HepG2 (cell line): ENCODE results near the gene ATRIP. TPM values are rescaled to one million over a fixed set of nuclear protein-coding genes. Genes with fewer than 3 reads are reported as not detected.
A peak's percentile ranks its signal among the peaks of the same experiment; 100 is the strongest.

ENCODE experiments used
- AKAP8 ChIP-seq: sonication (generic); formaldehyde crosslinking; IDR thresholded peaks from 2 replicates; pipeline ENCODE4 v1.5.1; 2020; ENCODE audit warnings: mild to moderate bottlenecking, missing genetic modification reagents
- CCAR2 ChIP-seq: fragments of 200-400 bp; formaldehyde crosslinking; optimal IDR thresholded peaks from 2 replicates; pipeline ENCODE3; 2018; ENCODE audit warnings: low read depth, mild to moderate bottlenecking, low read length, moderate library complexity
- E2F2 ChIP-seq: sonication (generic); formaldehyde crosslinking; IDR thresholded peaks from 2 replicates; pipeline ENCODE4 v1.4.0; 2020; ENCODE audit warnings: missing genetic modification reagents, borderline replicate concordance
- HNRNPL ChIP-seq: fragments of 200-400 bp; formaldehyde crosslinking; IDR thresholded peaks from 2 replicates; pipeline ENCODE4 v1.6.1; 2017; ENCODE audit warnings: mild to moderate bottlenecking, low read depth, low read length
- IRX3 ChIP-seq: sonication (generic); formaldehyde crosslinking; IDR thresholded peaks from 2 replicates; pipeline ENCODE4 v1.8.1; 2023; ENCODE audit warnings: mild to moderate bottlenecking, low read depth, missing genetic modification reagents, borderline replicate concordance
- MTA3 ChIP-seq: sonication (generic); formaldehyde crosslinking; IDR thresholded peaks from 2 replicates; pipeline ENCODE4 v1.4.0; 2020; ENCODE audit warnings: missing genetic modification reagents
- PHF8 ChIP-seq: sonication (generic); formaldehyde crosslinking; IDR thresholded peaks from 2 replicates; pipeline ENCODE4 v1.5.0; 2020; ENCODE audit warnings: missing genetic modification reagents
- PRDM4 ChIP-seq: sonication (generic); formaldehyde crosslinking; IDR thresholded peaks from 2 replicates; pipeline ENCODE4 v1.9.0; 2021; ENCODE audit warnings: missing genetic modification reagents, borderline replicate concordance
- RBM22 ChIP-seq: fragments of 200-400 bp; formaldehyde crosslinking; optimal IDR thresholded peaks from 2 replicates; pipeline ENCODE3; 2017; ENCODE audit warnings: mild to moderate bottlenecking, low read length, moderate library complexity
- SIN3A ChIP-seq: IDR thresholded peaks from 2 replicates; pipeline ENCODE4 v1.6.1; 2011; ENCODE audit warnings: low read depth, mild to moderate bottlenecking, control low read depth, low read length, borderline replicate concordance
- ZFYVE20 ChIP-seq: sonication (generic); formaldehyde crosslinking; IDR thresholded peaks from 2 replicates; pipeline ENCODE4 v1.8.0; 2023; ENCODE audit warnings: low read depth, mild to moderate bottlenecking, moderate library complexity, missing genetic modification reagents, borderline replicate concordance
- ZNF280D ChIP-seq: sonication (generic); formaldehyde crosslinking; IDR thresholded peaks from 2 replicates; pipeline ENCODE4 v1.5.1; 2020; ENCODE audit warnings: mild to moderate bottlenecking, missing genetic modification reagents
- ZNF615 ChIP-seq: sonication (generic); formaldehyde crosslinking; IDR thresholded peaks from 2 replicates; pipeline ENCODE4 v1.5.0; 2020; ENCODE audit warnings: mild to moderate bottlenecking, missing genetic modification reagents, borderline replicate concordance
- ZNF674 ChIP-seq: sonication (generic); formaldehyde crosslinking; IDR thresholded peaks from 2 replicates; pipeline ENCODE4 v1.5.0; 2020; ENCODE audit warnings: low read depth, mild to moderate bottlenecking, missing genetic modification reagents
- ZNF75D ChIP-seq: sonication (generic); formaldehyde crosslinking; IDR thresholded peaks from 2 replicates; pipeline ENCODE4 v1.8.1; 2023; ENCODE audit warnings: missing genetic modification reagents, mild to moderate bottlenecking, borderline replicate concordance
- ZNF781 ChIP-seq: sonication (generic); formaldehyde crosslinking; IDR thresholded peaks from 2 replicates; pipeline ENCODE4 v1.5.1; 2020; ENCODE audit warnings: borderline replicate concordance, mild to moderate bottlenecking, missing genetic modification reagents; ENCODE audit errors: not compliant biosample characterization
- ZSCAN21 ChIP-seq: sonication (generic); formaldehyde crosslinking; IDR thresholded peaks from 2 replicates; pipeline ENCODE4 v1.8.0; 2022; ENCODE audit warnings: mild to moderate bottlenecking, missing genetic modification reagents, moderate library complexity, borderline replicate concordance
- ZZZ3 ChIP-seq: sonication (generic); formaldehyde crosslinking; IDR thresholded peaks from 2 replicates; pipeline ENCODE4 v1.4.0; 2020; ENCODE audit warnings: missing genetic modification reagents, mild to moderate bottlenecking, borderline replicate concordance
- polyA plus RNA-seq, 8 experiments: library from polyadenylated mRNA; depleted of rRNA in 3 of 8; stranded (reverse) in 7 of 8; unstranded in 1 of 8; fragments of >200 nt; fragmentation: Illumina TruSeq in 4 of 8; extraction: Trizol in 4 of 8; gene quantifications; 2 replicates each; pipeline versions ENCODE4 v1.2.1 to v1.2.3, GENCODE V29; 2011 to 2016; ENCODE audit warnings: low read depth in 4 of 8, missing spikeins in 1 of 8, mixed read lengths in 1 of 8; ENCODE audit not compliant: insufficient read depth in 1 of 8
- total RNA-seq, 5 experiments: library from RNA; depleted of rRNA; stranded (reverse); fragments of >200 nt; fragmentation: Illumina TruSeq; extraction: Trizol; gene quantifications; 2 replicates each; pipeline ENCODE4 v1.2.3, GENCODE V29; 2016; ENCODE audit warnings: low read depth in 1 of 5
- TF ChIP-seq, protein P1 (sequence below): sonication (generic); formaldehyde crosslinking; IDR thresholded peaks from 2 replicates; pipeline ENCODE4 v1.4.0; 2020; ENCODE audit warnings: missing genetic modification reagents
- TF ChIP-seq, protein P2 (sequence below): sonication (generic); formaldehyde crosslinking; IDR thresholded peaks from 2 replicates; pipeline ENCODE4 v1.5.0; 2020; ENCODE audit warnings: missing genetic modification reagents, mild to moderate bottlenecking, borderline replicate concordance

ATRIP gene
- total and polyA plus RNA-seq, 2 of the 13 experiments (the other 11 are each of a cell fraction or from before 2014, with no cell fraction given) = 5.1 to 12.5 TPM

DNA sequence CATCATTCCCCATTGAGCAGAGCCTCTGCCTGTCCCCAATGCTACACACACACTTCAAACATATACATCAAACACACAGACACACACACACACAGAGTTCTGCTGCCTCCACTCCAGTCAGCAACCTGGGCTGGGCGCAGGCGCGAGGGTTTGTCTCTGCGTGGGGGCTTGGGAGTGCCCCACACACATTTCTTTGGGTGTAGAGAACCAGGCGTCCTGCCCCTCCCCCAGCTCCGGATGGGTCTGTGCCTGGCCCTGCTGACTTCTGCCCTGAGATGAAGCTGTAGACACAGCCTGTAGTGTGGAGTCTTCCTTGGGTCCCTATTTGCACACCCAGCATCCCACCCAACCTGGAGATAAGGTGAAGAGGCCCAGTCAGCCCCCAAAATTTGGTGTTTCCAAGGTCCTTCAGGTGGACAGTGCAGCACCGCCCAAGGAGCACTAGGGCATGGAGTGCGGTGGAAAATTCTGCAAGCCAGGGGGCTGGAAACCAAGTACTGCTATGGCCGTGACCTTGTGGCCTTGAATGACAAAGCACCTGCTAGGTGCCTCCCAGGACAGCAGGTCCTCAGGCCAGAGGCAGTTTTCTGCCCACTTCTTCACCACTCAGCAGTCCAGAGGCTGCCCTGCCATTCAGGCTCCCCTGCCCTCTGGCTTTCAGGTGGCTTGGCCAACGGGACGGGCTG, 47.7 kb upstream of the ATRIP start (continued):
- peak; percentile 73; the same call in 1 of the 2 replicates for TF ChIP-seq AKAP8 (CRISPR knock-in tag)
- TF ChIP-seq ZNF280D (CRISPR knock-in tag) = 0 out of 2 replicates have a peak, but pooled peaks have one; percentile 21
- TF ChIP-seq SIN3A = no peak
- TF ChIP-seq ZNF781 (CRISPR knock-in tag) = no peak
- no peak for TF ChIP-seq ZSCAN21 (CRISPR knock-in tag)
- TF ChIP-seq, protein P1, sequence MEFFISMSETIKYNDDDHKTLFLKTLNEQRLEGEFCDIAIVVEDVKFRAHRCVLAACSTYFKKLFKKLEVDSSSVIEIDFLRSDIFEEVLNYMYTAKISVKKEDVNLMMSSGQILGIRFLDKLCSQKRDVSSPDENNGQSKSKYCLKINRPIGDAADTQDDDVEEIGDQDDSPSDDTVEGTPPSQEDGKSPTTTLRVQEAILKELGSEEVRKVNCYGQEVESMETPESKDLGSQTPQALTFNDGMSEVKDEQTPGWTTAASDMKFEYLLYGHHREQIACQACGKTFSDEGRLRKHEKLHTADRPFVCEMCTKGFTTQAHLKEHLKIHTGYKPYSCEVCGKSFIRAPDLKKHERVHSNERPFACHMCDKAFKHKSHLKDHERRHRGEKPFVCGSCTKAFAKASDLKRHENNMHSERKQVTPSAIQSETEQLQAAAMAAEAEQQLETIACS (CRISPR knock-in tag) = no peak
- no peak for TF ChIP-seq E2F2
- TF ChIP-seq ZNF75D (CRISPR knock-in tag) = no peak
- TF ChIP-seq, protein P2, sequence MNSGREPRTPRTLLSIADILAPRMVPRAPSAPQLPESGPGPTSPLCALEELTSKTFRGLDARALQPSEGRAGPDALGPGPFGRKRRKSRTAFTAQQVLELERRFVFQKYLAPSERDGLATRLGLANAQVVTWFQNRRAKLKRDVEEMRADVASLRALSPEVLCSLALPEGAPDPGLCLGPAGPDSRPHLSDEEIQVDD (CRISPR knock-in tag) = no peak
- TF ChIP-seq PRDM4 (CRISPR knock-in tag) = no peak
- no peak for TF ChIP-seq HNRNPL
- no peak for TF ChIP-seq ZNF615 (CRISPR knock-in tag)
- TF ChIP-seq IRX3 (CRISPR knock-in tag) = 0 out of 2 replicates have a peak, but pooled peaks have one; percentile 28
- TF ChIP-seq ZZZ3 = no peak
- no peak for TF ChIP-seq PHF8 (CRISPR knock-in tag)
- TF ChIP-seq ZFYVE20 (CRISPR knock-in tag) = no peak
- no peak for TF ChIP-seq MTA3 (CRISPR knock-in tag)
- peak; percentile 10 for TF ChIP-seq RBM22
- TF ChIP-seq ZNF674 (CRISPR knock-in tag) = no peak
- TF ChIP-seq CCAR2 = no peak
